KMS-11 (cell line): ENCODE measurements around the gene REPIN1.

Experiments
- H2AFZ ChIP-seq: fragments of 200-600 bp; sonication (generic); 2 replicates; pipeline ENCODE4 v1.6.1; 2016; ENCODE audit warnings: antibody characterized with exemption, mixed run types, low read depth
- H3K27ac ChIP-seq: fragments of 200-600 bp; sonication (generic); 2 replicates; pipeline ENCODE4 v1.6.1; 2016; ENCODE audit warnings: mild to moderate bottlenecking, mixed run types
- H3K27me3 ChIP-seq: fragments of 200-600 bp; sonication (generic); 2 replicates; pipeline ENCODE4 v1.6.1; 2017; ENCODE audit warnings: mild to moderate bottlenecking, low read depth, mixed run types, moderate library complexity; ENCODE audit not compliant: insufficient read depth
- H3K36me3 ChIP-seq: fragments of 200-600 bp; sonication (generic); 2 replicates; pipeline ENCODE4 v1.6.1; 2017; ENCODE audit warnings: mild to moderate bottlenecking, mixed run types; ENCODE audit not compliant: insufficient read depth
- H3K4me1 ChIP-seq: fragments of 200-600 bp; sonication (generic); 2 replicates; pipeline ENCODE4 v1.6.1; 2016; ENCODE audit warnings: mild to moderate bottlenecking, low read depth, mixed run types; ENCODE audit not compliant: poor library complexity, severe bottlenecking
- H3K4me2 ChIP-seq: fragments of 200-600 bp; sonication (generic); 2 replicates; pipeline ENCODE4 v1.7.0; 2016; ENCODE audit warnings: mild to moderate bottlenecking, mixed run types
- H3K4me3 ChIP-seq: fragments of 200-600 bp; sonication (generic); IDR thresholded peaks from 2 replicates; pipeline ENCODE4 v1.6.1; 2017; ENCODE audit warnings: low read depth, low read length, mixed read lengths; ENCODE audit not compliant: insufficient read depth
- H3K79me2 ChIP-seq: fragments of 200-600 bp; sonication (generic); 2 replicates; pipeline ENCODE4 v1.6.1; 2016; ENCODE audit warnings: low read depth, mixed run types; ENCODE audit not compliant: insufficient read depth
- H3K9ac ChIP-seq: fragments of 200-600 bp; sonication (generic); 2 replicates; pipeline ENCODE4 v1.6.1; 2016; ENCODE audit warnings: mild to moderate bottlenecking, mixed run types
- H4K20me1 ChIP-seq: fragments of 200-600 bp; sonication (generic); 2 replicates; pipeline ENCODE4 v1.6.1; 2016; ENCODE audit warnings: mild to moderate bottlenecking, mixed run types; ENCODE audit not compliant: insufficient read depth
- CTCF ChIP-seq: fragments of 200-600 bp; sonication (generic); conservative IDR thresholded peaks from 2 replicates; pipeline ENCODE4 v1.6.1; 2017; ENCODE audit warnings: low read depth, mild to moderate bottlenecking, antibody characterized with exemption, low read length, moderate library complexity, mixed read lengths

Gene REPIN1

GRCh38 chr7:150381785-150382122 lies 13.1 kb downstream of the REPIN1 start:
- Histone ChIP-seq H3K36me3 (no peaks in the 10 kb centered on the region), H3K9ac (no peak overlapping the region), H4K20me1 (no peaks in the 10 kb centered on the region), H3K27ac (no peak overlapping the region), H3K79me2 (peaks cover 17% of the 10 kb centered on the region; the same call in 1 of the 2 replicates), H2AFZ (no peak overlapping the region), H3K27me3 (no peaks in the 10 kb centered on the region), H3K4me2 (no peak overlapping the region), H3K4me3 (no peak overlapping the region), H3K4me1 (peaks cover 65% of the 10 kb centered on the region)
- TF ChIP-seq CTCF: no peak

- H4K20me1 ChIP-seq: no peaks in the 10 kb centered on the region
- peaks cover 64% of the 10 kb centered on the region for H3K4me1 ChIP-seq
- peaks cover 13% of the 10 kb centered on the region; the same call in 1 of the 2 replicates for H3K79me2 ChIP-seq
- no peak overlapping the region for H3K9ac ChIP-seq
- H3K27ac ChIP-seq: no peak overlapping the region
- H3K4me3 ChIP-seq: no peak overlapping the region
- no peaks in the 10 kb centered on the region for H3K36me3 ChIP-seq
- H3K27me3 ChIP-seq: no peaks in the 10 kb centered on the region
- H3K4me2 ChIP-seq: no peak overlapping the region
- no peak overlapping the region for H2AFZ ChIP-seq
- TF ChIP-seq CTCF: no peak
These were observed 13.7 kb downstream of the REPIN1 start for GRCh38 chr7:150382123-150382843.

- Histone ChIP-seq H3K4me2 (no peak overlapping the region), H3K36me3 (no peaks in the 10 kb centered on the region), H3K4me3 (no peak overlapping the region), H3K27ac (no peak overlapping the region), H4K20me1 (no peaks in the 10 kb centered on the region), H3K4me1 (peaks cover 58% of the 10 kb centered on the region), H3K27me3 (no peaks in the 10 kb centered on the region), H3K9ac (no peak overlapping the region), H3K79me2 (0 out of 2 replicates have a peak, but pooled peaks cover 8% of the 10 kb centered on the region), H2AFZ (no peak overlapping the region)
- TF ChIP-seq CTCF: no peak
These were observed 14.2 kb downstream of the REPIN1 start for GRCh38 chr7:150382844-150383225.

DNA sequence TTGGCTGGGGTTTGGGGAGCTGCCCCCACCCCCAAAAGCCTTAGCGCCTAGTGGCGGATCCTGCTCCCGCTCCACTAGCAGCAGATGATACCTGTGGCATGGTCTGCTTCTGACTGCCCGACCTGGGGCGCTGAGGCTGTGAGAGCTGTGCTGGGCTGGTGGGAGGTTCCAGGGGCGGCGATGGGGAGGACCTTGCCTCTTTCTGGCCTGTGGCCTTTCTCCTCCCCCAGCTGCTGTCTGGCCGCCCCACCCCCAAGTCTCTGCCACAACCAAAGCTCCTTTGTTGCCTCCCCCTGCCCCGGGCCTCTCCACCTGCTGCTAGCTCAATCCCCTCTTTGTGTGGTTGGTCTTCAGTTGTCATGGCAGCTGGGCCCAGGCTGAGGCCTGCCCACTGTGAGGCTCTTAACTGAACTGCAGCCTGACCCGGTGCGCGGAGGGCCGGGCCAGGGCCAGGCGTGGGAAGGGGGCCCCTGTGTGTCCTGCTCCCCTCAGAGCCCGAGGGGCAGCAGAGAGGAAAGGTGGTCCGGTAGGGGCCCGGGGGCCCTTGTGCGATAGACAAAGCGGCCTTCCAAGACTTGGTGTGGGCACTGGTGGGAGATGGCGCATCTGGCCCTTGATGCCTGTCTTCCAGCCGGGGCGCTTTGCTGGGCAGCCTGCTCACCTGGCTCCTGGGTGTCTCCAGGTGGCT lies 15.2 kb downstream of the REPIN1 start:
- no peaks in the 10 kb centered on the region for H3K36me3 ChIP-seq
- no peak overlapping the region for H2AFZ ChIP-seq
- H3K79me2 ChIP-seq: 0 out of 2 replicates have a peak, but pooled peaks cover 8% of the 10 kb centered on the region
- no peaks in the 10 kb centered on the region for H3K27me3 ChIP-seq
- no peaks in the 10 kb centered on the region for H4K20me1 ChIP-seq
- no peak overlapping the region for H3K4me3 ChIP-seq
- H3K9ac ChIP-seq: no peak overlapping the region
- no peak overlapping the region for H3K27ac ChIP-seq
- TF ChIP-seq CTCF: no peak
- H3K4me2 ChIP-seq: no peak overlapping the region
- H3K4me1 ChIP-seq: peaks cover 55% of the 10 kb centered on the region
